ENCODE data around the gene SCG5.

SCG5 gene

DNA sequence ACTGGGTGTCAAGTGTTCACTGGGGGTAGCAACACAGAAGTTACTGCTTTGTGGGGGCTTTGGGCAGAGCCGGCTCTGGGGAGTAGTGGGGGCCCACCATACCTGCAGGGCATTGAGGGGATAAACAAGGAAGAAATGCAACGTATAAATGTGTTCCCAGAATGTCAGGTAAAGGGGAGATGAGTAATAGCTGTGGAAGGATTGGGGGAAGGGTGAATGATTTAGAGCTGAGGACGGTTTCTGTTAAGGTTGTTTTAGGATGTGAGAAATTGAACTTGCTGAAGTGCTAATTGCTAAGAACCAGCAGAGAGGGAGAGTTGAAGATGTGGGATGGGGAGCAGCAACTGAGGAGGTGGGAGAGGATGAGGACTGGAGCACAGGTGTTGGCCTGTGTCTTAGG lies 10.7 kb downstream of the SCG5 start:
- Histone ChIP-seq H4K20me1 (ENCODE audit: insufficient read depth) (no peaks in the 10 kb centered on the region), H3K9ac (no peak overlapping the region), H3K4me3 (IDR thresholded peaks at IDR 0.05; ENCODE audit: insufficient read depth, low read depth, low read length) (no peak overlapping the region), H3K36me3 (ENCODE audit: insufficient read depth) (no peaks in the 10 kb centered on the region), H3K27me3 (ENCODE audit: insufficient read depth, low read depth) (no peaks in the 10 kb centered on the region), H2AFZ (ENCODE audit: low read depth) (no peak overlapping the region), H3K4me1 (ENCODE audit: low read depth, poor library complexity, severe bottlenecking) (peaks cover 16% of the 10 kb centered on the region), H3K79me2 (ENCODE audit: insufficient read depth, low read depth) (no peaks in the 10 kb centered on the region), H3K4me2 (no peak overlapping the region), H3K27ac (no peak overlapping the region)
- TF ChIP-seq, protein P1, sequence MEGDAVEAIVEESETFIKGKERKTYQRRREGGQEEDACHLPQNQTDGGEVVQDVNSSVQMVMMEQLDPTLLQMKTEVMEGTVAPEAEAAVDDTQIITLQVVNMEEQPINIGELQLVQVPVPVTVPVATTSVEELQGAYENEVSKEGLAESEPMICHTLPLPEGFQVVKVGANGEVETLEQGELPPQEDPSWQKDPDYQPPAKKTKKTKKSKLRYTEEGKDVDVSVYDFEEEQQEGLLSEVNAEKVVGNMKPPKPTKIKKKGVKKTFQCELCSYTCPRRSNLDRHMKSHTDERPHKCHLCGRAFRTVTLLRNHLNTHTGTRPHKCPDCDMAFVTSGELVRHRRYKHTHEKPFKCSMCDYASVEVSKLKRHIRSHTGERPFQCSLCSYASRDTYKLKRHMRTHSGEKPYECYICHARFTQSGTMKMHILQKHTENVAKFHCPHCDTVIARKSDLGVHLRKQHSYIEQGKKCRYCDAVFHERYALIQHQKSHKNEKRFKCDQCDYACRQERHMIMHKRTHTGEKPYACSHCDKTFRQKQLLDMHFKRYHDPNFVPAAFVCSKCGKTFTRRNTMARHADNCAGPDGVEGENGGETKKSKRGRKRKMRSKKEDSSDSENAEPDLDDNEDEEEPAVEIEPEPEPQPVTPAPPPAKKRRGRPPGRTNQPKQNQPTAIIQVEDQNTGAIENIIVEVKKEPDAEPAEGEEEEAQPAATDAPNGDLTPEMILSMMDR (conservative IDR thresholded peaks at IDR 0.05; ENCODE audit: low read depth, low read length), result no peak

DNA sequence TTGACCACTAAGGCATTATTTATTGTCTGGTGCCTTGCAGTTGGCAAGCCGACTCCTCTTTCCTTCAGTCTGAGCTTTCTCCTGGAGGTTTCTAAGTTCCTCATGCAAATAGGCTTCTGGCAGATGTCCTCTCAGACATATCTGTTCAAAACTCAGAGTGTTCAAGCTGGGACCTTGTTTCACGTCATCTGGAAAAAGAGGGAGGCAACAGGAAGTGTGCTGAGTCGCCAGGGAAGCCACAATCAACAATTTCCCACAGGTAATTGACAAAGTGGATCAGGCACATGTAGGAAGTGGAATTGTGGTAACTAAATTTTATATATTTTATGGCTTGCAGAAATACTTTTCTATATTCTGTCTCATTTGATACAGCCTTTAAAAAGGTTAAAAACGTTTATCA lies 14.6 kb downstream of the SCG5 start:
- Histone ChIP-seq H3K36me3 (ENCODE audit: insufficient read depth) (no peaks in the 10 kb centered on the region), H3K9ac (no peak overlapping the region), H3K4me3 (IDR thresholded peaks at IDR 0.05; ENCODE audit: insufficient read depth, low read depth, low read length) (no peak overlapping the region), H3K79me2 (ENCODE audit: insufficient read depth, low read depth) (no peaks in the 10 kb centered on the region), H3K4me1 (ENCODE audit: low read depth, poor library complexity, severe bottlenecking) (peaks cover 26% of the 10 kb centered on the region), H3K27me3 (ENCODE audit: insufficient read depth, low read depth) (no peaks in the 10 kb centered on the region), H2AFZ (ENCODE audit: low read depth) (no peak overlapping the region), H3K27ac (no peak overlapping the region), H3K4me2 (no peak overlapping the region), H4K20me1 (ENCODE audit: insufficient read depth) (no peaks in the 10 kb centered on the region)
- TF ChIP-seq, protein P1 (conservative IDR thresholded peaks at IDR 0.05; ENCODE audit: low read depth, low read length), result no peak

DNA sequence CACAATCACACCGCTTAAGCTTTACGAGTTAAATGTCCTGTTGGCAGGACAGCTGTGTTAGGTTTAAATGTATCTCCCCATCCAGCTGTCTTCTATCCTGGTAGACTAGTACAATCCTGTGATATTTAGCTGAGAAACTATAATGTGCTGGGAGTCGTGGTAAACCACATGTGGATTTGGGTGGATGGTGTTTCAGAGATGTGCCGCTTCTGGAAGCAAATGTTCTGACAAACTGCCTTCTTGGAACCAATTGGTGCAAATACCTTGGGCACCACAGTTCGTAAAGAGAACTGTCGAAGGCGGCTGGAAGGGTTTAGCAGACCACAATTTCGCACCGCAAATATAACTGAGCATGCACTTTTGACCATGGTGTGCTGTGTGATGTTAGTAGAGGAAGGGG lies 15.0 kb downstream of the SCG5 start:
- Histone ChIP-seq H3K27me3 (ENCODE audit: insufficient read depth, low read depth) (no peaks in the 10 kb centered on the region), H3K27ac (no peak overlapping the region), H2AFZ (ENCODE audit: low read depth) (no peak overlapping the region), H3K4me3 (IDR thresholded peaks at IDR 0.05; ENCODE audit: insufficient read depth, low read depth, low read length) (no peak overlapping the region), H3K79me2 (ENCODE audit: insufficient read depth, low read depth) (no peaks in the 10 kb centered on the region), H3K36me3 (ENCODE audit: insufficient read depth) (no peaks in the 10 kb centered on the region), H4K20me1 (ENCODE audit: insufficient read depth) (no peaks in the 10 kb centered on the region), H3K4me1 (ENCODE audit: low read depth, poor library complexity, severe bottlenecking) (peaks cover 24% of the 10 kb centered on the region), H3K9ac (no peak overlapping the region), H3K4me2 (no peak overlapping the region)
- TF ChIP-seq, protein P1 (conservative IDR thresholded peaks at IDR 0.05; ENCODE audit: low read depth, low read length), result no peak

DNA sequence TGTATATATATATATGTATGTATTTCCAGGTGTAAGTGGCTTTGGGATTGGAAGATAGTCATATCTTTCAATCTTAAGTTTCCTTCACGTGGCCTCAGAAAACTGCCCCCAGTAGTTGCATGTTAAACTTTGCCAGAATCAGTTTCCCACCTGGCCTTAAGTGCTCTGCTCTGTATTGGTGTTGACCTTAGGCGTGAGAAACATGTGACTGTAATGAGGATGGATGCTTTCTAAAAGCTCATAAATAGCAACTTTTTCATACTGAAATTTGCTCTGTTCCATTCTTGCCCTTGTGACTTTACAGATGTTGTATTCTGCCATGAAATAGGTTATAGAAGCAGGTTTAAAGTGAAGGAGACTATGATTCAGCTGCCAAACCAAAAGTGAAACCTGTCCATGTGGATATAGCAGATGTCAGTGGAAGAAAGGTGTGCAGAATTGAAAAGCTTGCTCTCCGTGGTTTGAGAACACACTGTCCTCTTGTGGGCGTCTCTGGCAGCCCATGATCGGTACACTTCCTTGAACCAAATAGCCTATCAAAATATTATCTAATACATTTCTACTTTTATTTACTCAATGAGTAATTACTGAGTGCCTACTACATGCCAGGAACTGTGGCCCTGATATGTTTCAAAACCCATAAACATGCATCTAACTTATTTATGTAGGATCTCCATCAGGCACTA lies 15.8 kb downstream of the SCG5 start:
- Histone ChIP-seq H3K36me3 (ENCODE audit: insufficient read depth) (no peaks in the 10 kb centered on the region), H2AFZ (ENCODE audit: low read depth) (peak overlapping the region; percentile 48), H3K4me1 (ENCODE audit: low read depth, poor library complexity, severe bottlenecking) (peaks cover 19% of the 10 kb centered on the region), H3K4me3 (IDR thresholded peaks at IDR 0.05; ENCODE audit: insufficient read depth, low read depth, low read length) (no peak overlapping the region), H3K27ac (peak overlapping the region; percentile 62), H3K9ac (peak overlapping the region; percentile 35; the same call in 1 of the 2 replicates), H3K4me2 (peak overlapping the region; percentile 92), H4K20me1 (ENCODE audit: insufficient read depth) (no peaks in the 10 kb centered on the region), H3K79me2 (ENCODE audit: insufficient read depth, low read depth) (no peaks in the 10 kb centered on the region), H3K27me3 (ENCODE audit: insufficient read depth, low read depth) (no peaks in the 10 kb centered on the region)
- TF ChIP-seq, protein P1 (conservative IDR thresholded peaks at IDR 0.05; ENCODE audit: low read depth, low read length), result peak; percentile 39; the same call in 1 of the 2 replicates
